ENCODE results near the gene HOXA7. TPM values are rescaled to one million over a fixed set of nuclear protein-coding genes. Genes with fewer than 3 reads are reported as not detected.

Gene HOXA7
- total RNA-seq, 1 donor from 2014 or later: 12.0 TPM

DNA sequence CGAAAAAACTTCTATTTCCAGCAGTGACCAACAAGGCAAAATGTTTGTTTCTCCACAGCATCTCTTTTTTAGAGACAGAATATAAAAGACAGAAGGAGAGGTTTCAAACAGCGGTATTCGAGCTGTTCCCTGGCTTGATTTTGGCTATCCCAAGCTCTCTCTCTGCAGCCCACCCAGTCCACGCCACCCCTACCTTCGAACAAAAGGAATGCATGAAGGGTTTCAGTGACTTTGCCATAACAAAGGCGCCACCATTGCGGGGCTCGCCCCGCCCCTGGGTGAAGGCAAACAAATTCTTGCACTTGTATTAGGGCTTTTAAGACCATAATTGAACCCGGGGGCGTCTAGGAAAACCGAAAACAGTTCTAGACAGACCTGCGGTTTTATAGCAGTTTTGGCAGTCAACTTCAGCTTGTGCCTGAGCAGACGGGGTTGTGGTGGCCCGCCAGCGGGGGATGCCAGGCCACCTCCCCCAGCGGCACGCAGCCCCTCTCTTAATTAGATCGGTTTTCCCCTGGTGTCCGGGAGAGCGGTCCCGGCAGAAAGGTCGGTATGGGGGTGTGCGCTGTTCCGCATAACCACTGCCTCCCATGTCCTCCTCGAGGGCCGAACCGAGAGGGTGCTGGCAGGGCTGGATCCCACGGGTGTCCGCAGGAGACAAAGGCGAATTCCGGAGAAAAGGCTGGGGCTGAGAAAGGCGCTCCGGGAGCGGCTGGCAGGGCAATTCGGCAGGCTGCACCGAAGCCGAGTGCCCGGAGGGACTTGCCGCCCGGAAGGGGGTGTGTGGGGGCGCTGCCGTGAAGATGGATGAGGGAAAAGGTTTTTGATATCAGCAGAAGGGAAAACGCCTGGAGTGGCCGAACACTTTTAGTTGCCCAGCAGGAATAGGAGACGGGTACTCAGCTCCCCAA is 31.3 kb upstream of the HOXA7 start:
- DNase-seq (ENCODE audit: low spot score in 2 of 2): peak in 1 of 2 donors; percentile 56
- intact Hi-C loops (cut with DNase I): loop anchor here (5.0 kb wide), 1 partner anchor 1320 kb away; no protein-coding TSS in a partner anchor
- H3K27me3 ChIP-seq: peaks cover 58% of the 10 kb centered on the region
- H3K27ac ChIP-seq: no peak overlapping the region
- no peaks in the 10 kb centered on the region for H3K36me3 ChIP-seq
- peaks cover 7 to 21% of the 10 kb centered on the region in 2 donors for H3K4me1 ChIP-seq
- H3K4me3 ChIP-seq: peak overlapping the region in 1 of 2 donors; percentile 34
- TF ChIP-seq, protein P1, sequence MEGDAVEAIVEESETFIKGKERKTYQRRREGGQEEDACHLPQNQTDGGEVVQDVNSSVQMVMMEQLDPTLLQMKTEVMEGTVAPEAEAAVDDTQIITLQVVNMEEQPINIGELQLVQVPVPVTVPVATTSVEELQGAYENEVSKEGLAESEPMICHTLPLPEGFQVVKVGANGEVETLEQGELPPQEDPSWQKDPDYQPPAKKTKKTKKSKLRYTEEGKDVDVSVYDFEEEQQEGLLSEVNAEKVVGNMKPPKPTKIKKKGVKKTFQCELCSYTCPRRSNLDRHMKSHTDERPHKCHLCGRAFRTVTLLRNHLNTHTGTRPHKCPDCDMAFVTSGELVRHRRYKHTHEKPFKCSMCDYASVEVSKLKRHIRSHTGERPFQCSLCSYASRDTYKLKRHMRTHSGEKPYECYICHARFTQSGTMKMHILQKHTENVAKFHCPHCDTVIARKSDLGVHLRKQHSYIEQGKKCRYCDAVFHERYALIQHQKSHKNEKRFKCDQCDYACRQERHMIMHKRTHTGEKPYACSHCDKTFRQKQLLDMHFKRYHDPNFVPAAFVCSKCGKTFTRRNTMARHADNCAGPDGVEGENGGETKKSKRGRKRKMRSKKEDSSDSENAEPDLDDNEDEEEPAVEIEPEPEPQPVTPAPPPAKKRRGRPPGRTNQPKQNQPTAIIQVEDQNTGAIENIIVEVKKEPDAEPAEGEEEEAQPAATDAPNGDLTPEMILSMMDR (IDR thresholded peaks at IDR 0.05): no peak
- H3K9me3 ChIP-seq: no peaks in the 10 kb centered on the region

DNA sequence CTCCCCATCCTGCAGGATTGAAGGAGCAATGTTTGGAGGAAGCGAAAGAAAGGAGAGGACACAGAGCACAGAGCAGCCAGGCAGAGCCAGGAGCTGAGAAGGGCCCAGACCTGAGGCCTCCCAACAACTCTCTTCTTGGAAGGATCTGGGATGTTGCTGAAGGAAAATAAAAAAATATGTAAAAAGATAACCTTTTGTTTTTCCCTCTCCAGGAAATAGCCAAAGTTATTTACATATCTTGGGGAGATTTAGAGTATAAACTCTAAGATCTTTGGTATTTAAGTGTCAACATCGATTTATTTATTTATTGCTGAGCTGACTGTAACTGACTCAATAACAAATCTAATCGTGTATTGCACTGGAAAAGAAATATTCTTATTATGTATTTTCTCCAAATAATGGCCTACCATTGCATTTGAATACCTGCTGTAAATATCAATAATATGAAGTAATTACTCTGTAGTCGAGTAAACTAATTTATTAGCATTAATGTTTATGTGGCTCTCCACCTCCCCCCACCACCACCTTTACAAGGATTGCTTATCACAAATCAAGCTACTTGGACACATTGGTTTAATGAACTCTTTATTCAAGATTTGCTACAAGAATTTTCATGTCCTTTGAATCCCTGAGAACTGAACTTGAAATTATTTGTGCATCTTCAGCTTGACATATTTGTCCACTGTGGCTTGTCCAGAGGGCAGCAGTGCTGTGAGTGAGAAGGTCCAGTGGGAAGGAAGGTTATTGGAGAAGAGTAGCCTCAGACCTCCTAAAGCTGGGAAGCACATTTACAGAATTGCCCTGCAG is 30.4 kb upstream of the HOXA7 start:
- H3K4me1 ChIP-seq: peaks cover 7 to 19% of the 10 kb centered on the region in 2 donors
- intact Hi-C loops (cut with DNase I): loop anchor here (5.0 kb wide), 1 partner anchor 1320 kb away; no protein-coding TSS in a partner anchor

DNA sequence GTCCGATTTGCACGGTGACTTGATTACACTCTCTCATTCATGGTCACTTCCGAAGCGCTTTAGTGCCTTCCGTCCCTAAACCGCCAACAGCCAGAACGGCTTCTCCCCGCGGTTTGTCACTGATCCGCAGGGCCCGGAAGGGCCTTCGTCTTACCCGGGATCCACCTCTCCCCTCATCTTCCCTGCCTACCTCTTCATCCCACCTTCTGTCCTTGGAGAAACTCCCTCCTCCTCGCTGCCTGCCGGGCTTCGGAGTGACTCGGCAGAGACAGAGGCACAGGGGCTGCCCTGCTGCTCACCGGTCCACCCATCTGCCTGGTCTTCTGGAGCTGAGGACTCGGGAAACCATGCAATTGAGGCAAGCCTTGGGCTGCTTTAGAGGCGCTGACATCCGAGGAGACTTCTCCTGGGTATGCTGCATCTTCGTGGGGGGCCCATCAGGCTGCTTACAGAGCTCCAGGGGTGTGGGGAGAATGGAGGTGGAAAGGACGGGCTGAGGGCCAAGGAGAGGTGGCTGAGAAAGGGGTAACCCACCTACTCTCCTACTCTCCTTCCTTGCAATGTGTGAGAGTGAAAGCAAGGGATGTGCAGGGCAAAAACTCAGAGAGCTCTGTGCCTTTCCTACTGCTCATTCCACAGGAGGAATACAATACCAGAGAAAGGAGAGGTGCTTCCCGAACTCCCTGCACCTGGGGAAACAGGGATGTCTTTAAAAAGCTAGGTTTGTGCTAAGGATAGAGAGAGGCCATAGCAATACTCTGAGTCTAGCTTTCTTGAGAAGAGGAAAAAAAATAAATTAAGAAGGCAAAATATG is 29.6 kb upstream of the HOXA7 start:
- peak in 1 of 2 donors; percentile 7 for DNase-seq (ENCODE audit: low spot score in 2 of 2)
- no peak overlapping the region for H3K4me3 ChIP-seq
- peaks cover 44% of the 10 kb centered on the region for H3K27me3 ChIP-seq
- no peaks in the 10 kb centered on the region for H3K9me3 ChIP-seq
- intact Hi-C loops (cut with DNase I): loop anchor here (5.0 kb wide), 1 partner anchor 1319 kb away; no protein-coding TSS in a partner anchor
- peaks cover 7 to 19% of the 10 kb centered on the region in 2 donors for H3K4me1 ChIP-seq
- TF ChIP-seq, protein P1 (IDR thresholded peaks at IDR 0.05): no peak
- no peak overlapping the region for H3K27ac ChIP-seq
- H3K36me3 ChIP-seq: no peaks in the 10 kb centered on the region

More for the DNA sequence above, 30.4 kb upstream of the HOXA7 start:
- no peak overlapping the region for H3K27ac ChIP-seq
- no peak for DNase-seq (ENCODE audit: low spot score in 2 of 2)
- no peaks in the 10 kb centered on the region for H3K36me3 ChIP-seq
- peaks cover 52% of the 10 kb centered on the region for H3K27me3 ChIP-seq
- no peak overlapping the region for H3K4me3 ChIP-seq
- no peaks in the 10 kb centered on the region for H3K9me3 ChIP-seq
- TF ChIP-seq, protein P1 (IDR thresholded peaks at IDR 0.05): no peak

DNA sequence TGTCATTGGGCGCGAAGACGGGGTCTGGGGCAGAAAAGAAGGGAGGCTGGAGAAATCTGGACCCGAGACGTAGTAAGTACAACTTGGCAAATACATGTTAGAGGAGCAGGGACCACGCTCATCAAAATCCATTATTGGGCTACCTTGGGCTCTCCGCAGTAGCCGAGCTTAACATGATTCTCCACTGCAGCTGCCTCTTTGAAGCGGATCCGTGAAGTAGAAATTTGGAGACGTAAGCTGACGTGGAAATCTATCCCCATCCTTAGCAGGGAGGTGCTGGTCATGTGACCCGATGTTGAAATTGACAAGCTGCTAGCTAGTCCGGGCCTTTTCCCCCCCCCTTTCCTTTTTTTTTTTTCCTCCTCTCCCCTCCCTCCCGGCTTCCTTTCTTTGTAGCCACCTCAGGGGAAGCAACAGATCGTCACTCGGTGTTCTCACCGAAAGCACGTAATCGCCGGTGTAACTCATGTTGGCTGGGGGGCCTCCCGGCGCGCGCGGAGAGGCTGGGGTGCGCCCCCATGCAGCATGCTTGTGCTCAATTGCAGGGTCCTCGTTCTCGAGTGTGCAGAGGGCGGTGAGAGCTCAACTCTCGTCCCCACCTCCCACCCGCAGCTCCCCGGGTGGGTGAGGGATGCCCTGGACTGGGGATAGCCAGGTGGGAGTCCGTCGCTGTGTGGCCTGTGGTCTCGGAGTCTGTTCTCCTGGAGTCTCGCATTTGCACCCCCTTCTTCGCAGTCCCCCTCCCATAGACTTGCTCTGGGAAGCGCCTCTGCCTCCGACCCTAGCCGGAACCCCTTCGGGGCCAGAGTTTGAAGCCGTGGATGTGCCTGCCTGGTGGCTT is 28.8 kb upstream of the HOXA7 start, which contains the start of gene HOXA11:
HOXA11 (minus strand) TSS at position 220 of the 841 bp plus-strand sequence; CDS start at position 132, 88 bp downstream.
- TF ChIP-seq, protein P1 (IDR thresholded peaks at IDR 0.05): no peak
- intact Hi-C loops (cut with DNase I): loop anchor here (5.0 kb wide), 1 partner anchor 1318 kb away; no protein-coding TSS in a partner anchor
- Histone ChIP-seq H3K27ac (no peak within 1 kb of the TSS), H3K27me3 (peaks cover 46% of the 10 kb centered on the region), H3K4me3 (peak within 1 kb of the TSS; percentile 44 to 50), H3K9me3 (no peaks in the 10 kb centered on the region), H3K36me3 (no peaks in the 10 kb centered on the region), H3K4me1 (peaks cover 7 to 19% of the 10 kb centered on the region in 2 donors)
- peak in 1 of 2 donors; percentile 60 for DNase-seq (ENCODE audit: low spot score in 2 of 2)
